NCI-H128 (cell line): ENCODE results near the gene EFNA5.
"Not testable (repeated sequence)": the region's sequence is repeated elsewhere in the genome, so short reads cannot be mapped to it uniquely, and the experiment has no call there.

Experiments used
- DNase-seq: peaks from one replicate; lab custom pipeline; 2025; ENCODE audit not compliant: unreplicated experiment; lab: John Stamatoyannopoulos, UW

The EFNA5 gene

DNA sequence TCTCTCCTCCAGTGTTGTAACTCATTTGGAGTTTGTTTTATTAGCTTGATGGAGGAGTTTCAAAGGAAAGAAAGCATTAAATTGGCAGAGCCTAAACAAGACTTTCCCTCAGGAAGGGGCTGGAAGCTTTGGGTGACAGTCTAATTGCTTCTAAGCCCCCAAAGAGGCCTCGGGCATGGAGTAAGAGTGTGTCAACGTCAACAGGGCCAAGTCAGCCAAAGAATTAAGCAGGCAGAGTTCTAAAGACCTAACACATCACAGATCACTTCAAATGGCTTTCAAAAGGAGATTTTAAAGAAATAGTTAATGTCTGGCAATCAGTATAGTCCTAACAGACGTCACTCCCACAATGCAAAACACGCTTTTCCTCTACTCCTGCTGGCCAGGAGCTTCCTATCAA is 234.5 kb downstream of the EFNA5 start:
- no peak for DNase-seq

DNA sequence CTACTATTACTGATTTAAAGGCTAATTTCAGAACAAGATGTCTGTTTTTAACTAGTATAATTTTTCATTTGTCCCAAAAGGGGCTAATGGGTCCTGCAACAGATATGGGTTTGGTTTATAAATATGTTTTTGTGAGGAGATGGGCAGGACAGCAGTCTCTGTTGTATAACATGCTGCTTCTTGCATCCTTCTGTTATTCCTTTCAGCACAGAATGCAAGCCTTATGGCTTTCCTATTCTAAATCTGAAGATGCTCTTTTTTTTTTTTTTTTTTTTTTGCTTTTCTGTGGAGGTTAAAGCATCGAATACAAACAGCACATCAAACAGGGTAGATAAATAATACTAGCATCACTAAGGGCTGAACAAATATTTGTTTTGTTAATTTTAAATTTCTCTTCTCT is 235.7 kb downstream of the EFNA5 start:
- DNase-seq, result no peak

DNA sequence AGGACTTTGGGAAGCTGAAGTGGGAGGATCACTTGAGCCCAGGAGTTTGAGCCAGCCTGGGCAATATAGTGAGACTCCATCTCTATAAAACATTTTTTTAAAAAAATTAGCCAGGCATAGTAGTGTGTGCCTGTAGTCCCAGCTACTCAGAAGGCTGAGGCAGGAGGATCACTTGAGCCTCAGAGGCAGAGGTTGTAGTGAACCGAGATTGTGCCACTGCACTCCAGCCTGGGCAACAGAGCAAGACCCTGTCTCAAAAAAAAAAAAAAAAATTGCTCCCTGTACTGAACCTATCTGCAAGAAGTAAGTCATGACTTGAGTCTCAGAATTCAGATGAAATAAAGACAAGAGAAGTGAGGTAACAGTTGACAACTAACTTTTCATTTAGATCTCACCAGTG is 237.1 kb downstream of the EFNA5 start:
- DNase-seq, result not testable (repeated sequence)

DNA sequence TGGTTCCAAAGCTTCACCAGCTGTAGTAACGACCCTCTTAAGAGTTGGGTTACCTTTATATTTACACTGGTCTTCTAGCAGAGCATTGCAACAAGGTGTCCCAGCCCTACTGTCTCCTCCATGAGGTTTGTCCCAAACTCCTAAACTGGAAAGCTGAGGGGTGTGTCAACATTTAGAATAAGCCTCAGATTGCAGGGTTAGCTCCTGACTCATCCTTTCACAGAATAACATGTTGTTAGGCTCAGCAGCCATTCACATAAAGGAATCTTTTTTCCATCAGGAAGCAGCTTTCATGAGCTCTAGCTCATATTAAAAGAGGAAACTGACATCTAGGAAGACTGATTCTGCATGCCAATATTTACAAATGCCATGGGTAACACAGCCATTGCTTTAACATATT is 238.7 kb downstream of the EFNA5 start:
- DNase-seq, result no peak

DNA sequence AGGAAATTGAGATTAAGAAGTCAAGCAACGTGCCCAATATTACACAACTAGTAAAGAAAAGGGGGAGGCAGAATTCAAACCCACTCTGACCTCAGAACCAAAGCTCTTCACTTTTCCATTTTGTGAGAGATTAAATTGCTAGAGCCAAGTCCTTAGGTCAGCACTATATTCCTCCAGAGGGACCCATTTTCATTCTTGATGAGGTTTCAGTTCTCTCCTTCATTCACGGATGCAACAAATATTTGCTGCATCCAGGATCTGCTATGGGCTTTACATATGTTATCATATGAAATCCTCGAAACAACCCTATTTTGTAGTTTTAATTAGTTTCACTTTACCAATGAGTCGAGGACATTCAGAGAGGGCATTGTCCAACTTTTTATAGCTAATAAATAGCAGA is 239.2 kb downstream of the EFNA5 start:
- no peak for DNase-seq

DNA sequence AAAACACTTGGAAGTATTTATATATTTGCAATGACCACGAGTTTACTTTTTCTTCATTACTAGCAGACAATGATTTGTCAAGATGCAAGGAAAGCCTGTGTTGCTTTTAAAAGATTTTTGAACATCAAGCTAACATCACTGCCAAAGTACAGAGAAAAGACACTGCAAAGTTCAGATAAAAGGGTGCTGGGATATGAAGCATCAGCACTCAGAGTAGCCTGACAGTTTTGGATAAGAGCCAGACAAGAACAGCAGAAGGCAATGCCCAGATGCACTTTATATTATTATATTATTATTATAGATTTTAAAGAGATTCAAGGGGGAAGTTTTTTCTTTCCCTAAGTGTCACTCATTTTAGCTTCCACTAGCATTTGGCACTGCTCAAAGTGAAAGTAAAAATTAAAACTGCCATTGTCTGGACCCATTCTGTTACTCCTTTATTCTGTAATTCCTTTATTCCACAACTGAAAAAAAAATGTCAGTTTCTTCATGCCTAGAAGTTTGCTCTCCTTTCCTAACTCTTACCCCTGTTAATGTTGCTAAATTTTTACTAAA is 240.6 kb downstream of the EFNA5 start:
- no peak for DNase-seq

DNA sequence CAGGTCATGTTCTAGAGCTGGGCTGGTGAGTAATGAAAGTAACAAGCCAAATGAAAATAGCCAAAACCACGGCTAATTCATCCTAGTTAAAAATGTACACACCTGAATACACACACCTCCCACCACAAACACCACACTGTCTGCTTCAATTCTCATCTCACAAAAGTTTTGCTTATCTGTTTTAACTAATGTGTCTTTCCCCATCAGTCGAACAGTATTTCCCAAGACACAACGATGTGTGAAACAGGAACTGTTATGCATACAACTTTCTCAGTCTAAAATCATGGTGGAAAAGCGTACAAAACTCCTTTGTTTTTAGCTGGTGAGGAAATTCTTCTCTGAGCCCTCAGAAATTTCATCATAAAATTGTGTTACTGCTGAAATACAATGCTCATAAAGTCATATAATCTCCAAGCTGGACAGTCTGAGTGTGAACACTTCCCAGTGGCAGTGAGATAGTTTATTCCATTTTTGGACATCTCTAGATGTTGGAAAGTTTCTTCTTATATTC is 242.4 kb downstream of the EFNA5 start:
- DNase-seq, result no peak

DNA sequence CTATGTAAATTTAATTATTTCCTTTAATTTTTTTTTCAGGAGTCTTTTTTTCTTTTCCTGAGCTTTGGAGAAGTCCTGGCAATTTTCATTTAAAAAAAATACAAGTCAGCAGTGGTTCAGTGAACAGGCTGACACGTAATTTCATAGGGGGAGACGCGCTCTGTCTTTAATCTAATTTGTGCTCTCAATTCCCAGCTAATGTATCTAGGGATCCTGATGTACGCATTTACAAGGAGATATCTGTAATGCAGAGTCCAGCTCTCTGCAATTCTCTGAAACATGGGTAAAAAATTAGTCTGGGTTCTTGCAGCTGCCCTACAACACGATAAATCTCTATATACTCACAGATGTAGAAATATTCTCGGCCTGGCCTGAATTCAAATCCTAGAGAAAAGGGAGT is 243.9 kb downstream of the EFNA5 start:
- DNase-seq, result no peak

DNA sequence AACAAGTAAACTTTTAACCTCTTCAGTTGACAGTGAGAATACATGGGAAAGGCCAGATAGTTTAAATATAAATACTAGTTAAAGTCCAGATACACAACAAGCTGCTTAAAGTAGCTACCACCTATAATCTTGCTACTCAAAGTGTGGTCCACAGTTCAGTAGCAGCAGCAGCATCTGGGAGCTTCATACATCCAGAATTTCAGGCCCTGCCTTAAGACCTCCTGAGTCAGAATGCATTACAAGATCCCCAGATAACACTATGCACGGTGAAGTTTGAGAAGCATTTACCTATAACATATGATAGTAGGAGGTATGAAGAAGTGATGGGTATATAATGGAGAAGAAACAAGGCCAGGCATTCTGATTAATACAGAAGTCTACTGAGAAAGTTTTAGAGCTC is 244.5 kb downstream of the EFNA5 start:
- no peak for DNase-seq

DNA sequence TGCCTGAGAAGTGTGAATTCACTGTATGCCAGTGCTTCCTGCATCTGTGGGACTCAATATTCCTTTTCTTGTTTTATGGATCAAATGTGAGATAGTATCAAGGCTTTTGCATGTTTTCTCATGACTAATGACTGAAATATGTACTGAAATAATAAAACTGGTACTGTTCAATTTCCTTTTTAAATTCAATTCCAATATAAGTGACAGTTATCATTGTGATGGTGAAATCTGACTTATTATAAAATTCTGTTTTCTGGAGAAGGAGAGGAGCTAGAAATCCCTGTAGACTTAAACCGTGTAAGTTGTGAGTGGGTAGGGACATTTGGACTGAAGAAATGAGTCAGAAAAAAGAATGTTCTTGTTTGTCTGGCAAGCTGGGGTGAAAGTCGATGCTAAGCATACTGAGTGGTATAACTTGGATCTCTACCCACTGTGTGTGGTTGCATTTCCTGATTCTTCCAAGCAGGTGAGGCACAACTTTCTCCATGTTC is 245.2 kb downstream of the EFNA5 start:
- no peak for DNase-seq

DNA sequence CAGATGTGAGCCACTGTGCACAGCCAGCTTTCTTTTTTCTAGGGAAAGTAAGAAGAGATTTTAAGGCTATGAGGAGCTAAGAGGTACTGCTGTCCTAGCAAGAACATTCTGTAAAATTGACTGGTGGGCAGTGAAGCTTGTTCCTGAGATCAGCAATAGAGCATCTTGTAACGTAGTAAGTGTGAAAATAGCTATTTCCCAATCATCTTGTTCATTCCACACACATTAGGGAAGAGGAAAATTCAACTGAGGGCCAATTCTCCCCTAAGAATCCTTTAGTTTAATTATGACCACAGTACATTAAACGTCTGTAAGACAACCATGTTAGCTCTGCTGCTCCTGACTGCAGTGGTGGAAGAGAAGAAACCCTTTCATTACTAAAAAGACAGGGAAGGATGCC is 246.2 kb downstream of the EFNA5 start:
- no peak for DNase-seq

DNA sequence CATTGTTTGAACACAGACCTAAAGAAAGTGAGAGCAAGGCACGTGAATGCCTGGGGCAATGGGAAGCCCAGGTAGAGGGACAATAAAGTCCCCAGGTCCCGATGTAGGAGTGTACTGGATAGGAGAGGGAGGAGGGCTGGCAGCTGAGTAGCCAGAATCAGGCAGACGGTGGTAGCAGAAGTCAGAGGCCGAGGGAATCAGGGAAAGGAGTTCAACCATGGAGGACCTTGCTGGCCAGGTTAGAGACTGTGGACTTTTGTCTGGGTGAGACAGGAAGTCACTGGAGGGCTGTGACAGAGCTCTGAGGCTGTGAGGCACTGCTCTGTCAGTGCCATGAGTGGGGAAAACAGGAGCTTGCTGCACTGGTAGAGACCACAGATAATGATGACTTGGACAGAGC is 248.2 kb downstream of the EFNA5 start:
- DNase-seq, result no peak

DNA sequence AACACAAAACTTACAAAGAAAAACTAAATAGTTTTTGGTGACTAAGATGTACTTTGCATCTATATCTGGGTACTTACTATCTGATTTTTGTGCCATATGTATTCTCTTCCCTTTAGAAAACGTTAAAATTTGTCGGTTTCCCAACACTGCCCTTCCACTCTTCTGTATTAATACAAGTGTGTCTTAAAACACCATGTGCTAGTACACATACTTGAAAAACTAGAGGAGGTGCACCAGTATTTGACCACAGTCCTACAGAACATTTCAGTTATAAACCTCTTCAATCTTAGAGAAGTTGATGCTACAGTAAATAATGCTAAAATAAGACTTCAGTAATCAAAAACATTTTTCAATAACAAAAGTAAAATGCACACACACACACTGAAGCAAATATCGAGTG is 251.2 kb downstream of the EFNA5 start:
- no peak for DNase-seq

DNA sequence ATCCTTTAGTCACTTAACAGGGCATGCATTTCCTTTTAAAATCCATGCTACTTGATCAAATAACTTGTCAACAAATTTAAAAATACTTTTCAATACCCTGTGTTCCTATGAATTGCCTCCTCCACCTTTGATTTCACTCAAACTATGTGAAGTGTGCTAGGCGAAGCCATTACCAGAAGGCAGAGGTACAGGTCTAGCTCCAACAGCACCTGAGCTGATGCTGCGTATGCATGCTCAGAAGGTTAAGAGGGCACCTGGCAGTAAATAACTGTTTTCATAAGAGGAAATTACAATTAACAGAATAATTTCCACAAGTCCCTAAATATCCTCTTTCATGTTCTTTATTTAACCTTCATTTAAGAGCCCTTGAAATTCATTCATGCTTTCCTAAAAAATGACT is 251.8 kb downstream of the EFNA5 start:
- no peak for DNase-seq

DNA sequence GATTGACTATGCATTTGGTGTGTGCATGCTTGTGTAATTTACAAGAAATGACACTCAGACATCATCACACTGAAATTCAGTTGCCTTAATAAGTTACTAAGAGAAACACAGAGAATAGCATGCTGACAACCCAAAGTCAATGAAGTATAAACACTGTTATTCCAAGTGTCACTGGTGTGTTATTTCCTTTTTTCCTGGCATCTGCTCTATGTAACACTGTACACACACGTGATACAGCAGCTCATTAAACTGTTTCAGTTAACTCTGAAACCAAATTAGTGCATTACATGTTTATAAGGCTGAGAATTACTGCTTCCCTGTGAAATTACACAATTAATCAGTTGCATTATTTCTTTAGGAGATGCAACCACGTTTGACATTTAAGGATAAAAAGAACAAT is 252.7 kb downstream of the EFNA5 start:
- DNase-seq, result no peak

DNA sequence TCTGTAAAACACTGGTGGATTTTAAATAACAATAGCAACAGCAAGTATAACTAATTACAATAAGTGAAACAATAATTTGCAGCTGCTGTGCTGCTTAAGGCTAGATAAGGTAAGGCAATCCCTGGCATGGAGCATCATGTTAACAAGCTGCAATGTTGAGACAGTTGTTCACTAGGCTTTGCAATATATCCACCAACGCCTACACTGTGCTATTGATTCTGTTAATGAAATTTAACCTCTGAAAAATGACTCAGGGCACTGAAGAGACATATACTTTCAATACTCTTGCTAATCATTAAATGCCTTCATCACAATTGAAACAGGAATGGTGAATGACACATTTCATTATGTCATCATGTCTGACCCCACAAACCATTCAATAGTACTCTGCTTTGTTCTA is 255.0 kb downstream of the EFNA5 start:
- no peak for DNase-seq

DNA sequence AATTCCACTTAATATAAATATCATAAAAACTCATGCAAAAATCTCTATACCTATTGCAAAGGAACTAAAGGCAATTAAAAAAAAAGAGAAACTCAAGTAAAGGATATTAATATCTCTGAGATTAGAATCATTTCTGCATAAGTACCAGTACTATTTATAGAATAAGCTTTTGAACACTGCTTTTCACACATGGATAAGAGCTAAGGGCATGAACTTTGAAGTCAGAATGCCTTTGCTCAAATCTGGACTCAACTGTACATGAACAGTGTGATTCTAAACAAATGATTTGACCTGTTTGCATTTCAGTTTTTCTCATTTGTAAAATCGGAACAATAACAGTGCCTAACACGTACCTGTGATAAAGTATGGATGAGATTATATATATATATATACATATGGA is 255.9 kb downstream of the EFNA5 start:
- DNase-seq, result no peak

DNA sequence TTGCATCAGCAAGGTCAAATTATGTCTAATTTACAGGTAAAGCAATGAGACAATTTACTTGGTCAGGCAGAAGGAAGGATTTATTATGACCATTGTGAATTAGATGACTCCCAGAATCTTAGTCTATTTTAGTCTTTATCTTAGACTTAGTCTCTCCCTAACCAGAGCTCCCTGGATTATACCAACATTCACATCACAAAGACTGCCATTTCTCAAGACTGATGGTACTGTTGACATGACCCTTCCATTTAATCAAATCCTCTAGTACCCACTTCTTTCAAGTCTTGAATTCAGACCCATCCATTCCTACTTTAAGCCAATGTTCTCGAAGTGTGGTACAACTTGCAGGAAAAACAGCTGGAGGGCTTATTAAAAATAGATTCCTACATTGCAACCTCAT is 257.0 kb downstream of the EFNA5 start:
- DNase-seq, result no peak

DNA sequence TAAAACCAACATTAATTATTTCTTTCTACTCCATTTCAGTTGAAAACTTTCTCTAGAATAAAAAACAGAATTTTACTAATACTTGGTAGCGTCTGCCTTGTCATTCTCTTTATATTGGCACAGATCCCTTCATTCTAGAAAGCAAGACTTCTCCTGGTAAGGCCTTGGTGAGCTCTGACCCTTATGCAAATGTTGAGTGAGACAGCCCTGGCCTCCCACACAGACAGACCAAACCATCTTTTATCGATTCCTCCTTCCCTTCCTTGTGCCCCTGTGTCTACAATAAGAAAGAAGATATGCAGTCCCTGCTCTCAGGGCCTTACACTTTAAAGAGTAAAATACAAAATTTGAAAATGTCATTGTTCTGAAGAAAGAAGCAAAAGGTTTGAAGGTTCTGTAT is 262.2 kb downstream of the EFNA5 start:
- DNase-seq, result no peak

DNA sequence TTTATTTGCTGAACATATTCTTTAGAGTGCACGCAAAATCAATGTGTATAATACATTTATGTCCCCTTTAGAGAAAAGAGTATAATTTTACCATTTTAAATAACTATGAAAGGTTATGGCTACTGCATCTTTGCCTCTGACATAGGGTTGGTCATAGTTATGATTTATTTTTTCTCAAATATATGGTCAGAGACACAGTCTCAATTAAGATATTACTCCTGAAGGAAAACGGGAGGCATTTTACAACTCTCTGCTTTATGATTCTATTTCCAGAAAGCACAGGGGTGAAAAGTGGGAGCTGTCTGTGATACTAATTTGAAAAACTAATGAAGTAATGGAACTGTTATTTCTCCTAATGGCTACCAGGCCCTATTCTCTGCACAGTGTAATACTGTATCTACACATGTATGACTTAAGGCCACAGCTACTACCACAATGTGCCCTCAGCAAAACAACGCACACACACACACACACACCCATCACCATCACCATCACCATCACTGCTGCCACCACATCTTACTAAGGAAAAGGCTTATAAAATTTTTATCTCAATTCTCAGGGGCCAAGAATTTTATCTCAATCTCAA is 262.9 kb downstream of the EFNA5 start:
- DNase-seq, result no peak

DNA sequence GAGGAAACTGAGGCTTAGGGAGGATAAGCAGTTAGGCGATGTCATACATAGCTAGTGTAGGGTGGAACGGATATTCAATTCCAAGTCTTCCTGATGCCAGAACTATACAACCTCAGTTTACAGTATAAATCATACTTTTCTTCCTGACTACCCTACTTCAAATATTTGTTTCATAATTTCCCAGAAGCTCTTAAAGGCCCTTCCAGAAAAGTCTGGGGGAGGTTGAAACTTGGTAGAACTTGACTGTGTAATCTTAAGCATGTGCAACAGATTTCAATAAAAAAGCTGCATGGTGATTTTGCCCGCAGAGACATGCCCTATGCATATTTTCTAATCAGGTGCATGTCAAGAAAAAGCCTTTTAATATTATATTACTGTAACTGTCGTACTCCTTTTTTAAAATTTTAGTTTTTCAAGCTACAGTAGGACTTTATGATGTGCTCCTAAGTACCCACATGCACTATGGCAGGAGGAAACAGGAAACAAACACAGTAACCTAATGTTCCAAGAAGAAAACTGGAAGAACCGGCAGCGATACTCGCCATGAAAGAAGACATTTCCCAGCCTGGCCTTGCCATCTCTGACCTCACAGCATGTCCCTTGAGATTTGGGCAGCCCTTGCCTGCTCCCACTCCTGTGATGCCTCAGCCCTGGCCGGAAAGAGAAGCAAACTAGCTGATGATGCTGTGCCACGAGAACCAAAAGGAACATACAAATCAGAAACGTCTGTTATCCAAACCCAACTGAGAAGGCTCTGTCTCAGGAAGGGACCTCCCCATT is 266.0 kb downstream of the EFNA5 start:
- no peak for DNase-seq

DNA sequence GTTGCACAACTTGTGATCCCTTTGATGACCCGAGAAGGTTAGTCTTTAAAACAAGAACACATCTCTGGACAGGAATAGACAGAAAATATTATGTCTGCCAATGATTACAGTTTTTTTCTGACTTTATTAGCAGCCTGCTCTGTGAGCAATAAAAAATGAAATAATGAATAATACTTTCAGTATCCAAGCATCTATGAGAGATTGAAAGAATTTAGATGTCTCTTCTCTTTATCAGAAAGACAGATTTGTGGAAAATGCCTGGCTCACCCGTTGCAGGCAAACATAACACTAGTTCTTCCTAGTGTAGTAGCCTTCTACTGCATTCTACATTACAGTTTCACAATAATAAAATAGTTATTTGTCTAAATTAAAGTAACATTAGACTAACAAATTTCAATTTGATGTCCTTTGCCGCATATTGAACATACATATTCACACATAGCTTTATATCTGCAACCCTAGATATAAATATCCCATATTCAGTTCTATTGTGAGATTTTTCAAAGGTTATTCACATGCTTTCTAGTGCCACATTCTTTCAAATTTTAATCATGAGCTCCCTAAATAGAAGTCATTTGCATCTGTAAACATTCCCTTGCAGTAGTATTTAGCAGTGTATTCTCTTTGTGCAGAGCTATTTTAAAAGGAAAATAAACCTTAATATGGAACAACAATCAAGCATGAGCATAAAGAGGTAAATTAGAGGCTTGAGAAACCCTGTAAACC is 267.3 kb downstream of the EFNA5 start:
- no peak for DNase-seq
